HG02678 (cell line): ENCODE data around the gene LRFN2.

Experiments used
- ATAC-seq: cut with Tn5 transposase; IDR thresholded peaks from one replicate; pipeline ENCODE4 v1.9.1; 2021; ENCODE audit warnings: mild to moderate bottlenecking, moderate library complexity; ENCODE audit not compliant: unreplicated experiment

The LRFN2 gene

GRCh38 chr6:40386200-40386599 lies 201.0 kb downstream of the LRFN2 start:
- ATAC-seq, result no peak

DNA sequence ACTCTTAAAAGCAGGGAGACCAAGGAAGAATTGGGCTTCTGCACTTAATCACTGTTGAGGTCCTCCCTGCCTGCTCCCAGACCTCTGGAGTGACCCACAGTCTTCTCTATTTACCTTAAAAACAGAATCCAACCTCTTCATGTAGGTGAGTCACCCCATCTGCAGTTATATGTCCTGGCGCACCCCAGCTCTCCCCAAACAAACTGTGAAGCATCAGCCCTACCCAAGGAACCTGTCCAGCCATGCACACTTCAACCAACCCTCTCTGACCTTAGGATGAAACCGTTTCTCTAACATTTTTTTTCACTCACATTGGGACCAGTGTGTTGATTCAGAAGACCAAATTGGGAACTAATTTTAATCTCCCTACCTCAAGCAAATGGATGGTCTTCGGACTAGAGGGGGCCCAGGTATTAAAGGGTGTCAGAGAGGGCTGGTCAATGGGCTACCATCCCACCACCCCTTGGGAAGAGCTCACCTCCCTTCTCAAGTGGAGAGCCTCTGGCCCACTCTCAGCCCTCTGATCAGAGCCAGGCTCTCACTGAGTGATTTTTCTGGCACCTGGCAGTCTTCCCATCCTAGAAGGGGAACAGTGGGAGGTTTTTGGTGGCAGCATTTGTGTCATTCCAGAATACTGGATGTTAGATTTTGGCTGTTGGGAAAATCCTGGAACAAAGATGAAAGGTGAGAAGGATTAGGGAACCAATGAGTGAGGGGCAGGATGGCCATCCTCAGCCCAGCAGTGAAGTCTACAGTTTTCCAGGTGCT lies 203.6 kb downstream of the LRFN2 start:
- no peak for ATAC-seq

DNA sequence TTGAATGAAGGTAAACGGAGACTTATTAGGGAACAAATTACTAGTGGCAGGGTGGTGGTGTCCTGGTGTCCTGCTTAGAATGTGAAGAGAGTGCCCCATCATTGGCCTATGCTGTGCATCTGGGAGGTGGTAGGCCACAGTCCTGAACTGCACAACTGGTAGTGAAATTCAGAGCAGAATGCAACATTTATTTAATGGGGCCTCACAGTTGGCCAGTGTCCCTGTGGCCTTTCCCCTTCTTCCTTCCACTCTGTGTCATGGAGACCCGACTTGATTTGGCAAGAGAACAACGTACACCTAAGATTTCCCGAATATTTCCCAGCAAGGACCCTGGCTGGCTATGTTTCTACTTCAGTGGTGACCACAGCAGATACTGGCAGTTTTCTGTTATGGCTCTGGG lies 206.9 kb downstream of the LRFN2 start:
- no peak for ATAC-seq

DNA sequence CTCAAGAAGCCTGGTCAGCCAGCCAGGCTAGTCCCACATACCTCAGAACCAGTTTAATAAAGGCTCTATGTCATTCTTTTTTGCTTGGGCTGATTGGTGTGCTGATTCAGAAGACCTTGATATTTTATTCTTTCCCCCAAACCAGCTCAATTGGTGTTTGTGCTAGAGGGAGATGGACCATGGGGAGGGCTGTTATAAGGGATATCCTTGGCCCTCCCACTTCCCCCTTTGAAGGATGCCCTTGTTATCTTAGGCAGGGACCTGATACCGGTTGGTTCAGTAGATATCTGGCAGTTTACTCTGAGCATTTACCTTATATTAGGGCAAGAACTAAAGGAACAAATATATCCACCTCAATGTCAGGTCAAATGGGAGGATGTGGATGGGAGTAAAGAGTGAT lies 207.4 kb downstream of the LRFN2 start:
- ATAC-seq, result no peak

DNA sequence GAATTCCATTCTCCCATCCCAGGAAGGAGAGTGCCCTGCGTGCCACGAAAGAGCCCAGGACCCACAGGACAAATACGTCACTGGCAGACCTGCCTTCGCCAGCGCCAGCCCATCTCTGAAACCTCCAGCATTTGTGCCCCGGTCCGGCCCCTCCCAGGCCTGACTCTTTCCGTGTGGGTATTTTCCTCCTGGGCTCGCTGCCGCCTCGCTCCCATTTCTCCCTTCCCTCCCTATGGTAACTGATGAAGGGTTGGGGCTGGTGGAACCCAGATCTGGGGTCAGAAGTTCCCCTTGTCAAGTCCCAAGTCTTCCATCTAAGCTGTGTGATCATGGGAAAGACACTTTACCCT lies 208.5 kb downstream of the LRFN2 start:
- no peak for ATAC-seq

DNA sequence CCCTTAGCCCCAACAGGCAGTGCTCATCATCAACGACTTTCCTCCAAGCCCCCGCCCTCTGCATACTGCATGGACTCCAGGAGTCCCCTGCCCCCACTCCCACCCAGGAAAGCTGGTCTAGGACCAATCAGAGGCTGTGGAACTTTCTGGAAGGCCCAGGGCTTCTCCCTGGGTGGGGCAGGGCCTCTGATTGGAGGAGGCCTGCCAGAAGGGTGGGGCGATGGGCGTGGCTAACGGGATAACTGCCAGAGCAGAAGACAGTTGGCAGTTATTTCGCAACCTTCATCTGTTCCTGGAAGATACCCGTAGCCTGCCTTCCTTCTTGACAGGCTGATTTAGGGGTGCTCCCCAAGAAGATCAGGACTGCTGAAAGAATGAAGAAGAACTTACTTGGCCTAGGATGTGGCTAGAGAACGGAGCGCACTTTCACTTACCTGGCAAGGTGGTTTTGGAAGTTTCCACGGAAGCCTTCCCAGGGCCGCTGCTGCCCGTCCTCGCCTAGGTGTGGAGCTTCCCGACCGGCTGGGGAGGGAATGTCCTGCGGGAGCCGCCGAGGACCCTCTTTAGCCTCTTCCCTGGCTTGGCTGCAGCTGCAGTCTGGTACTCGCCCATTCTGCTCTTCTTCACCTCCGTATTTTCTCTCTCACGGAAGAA lies 209.0 kb downstream of the LRFN2 start:
- ATAC-seq, result no peak

DNA sequence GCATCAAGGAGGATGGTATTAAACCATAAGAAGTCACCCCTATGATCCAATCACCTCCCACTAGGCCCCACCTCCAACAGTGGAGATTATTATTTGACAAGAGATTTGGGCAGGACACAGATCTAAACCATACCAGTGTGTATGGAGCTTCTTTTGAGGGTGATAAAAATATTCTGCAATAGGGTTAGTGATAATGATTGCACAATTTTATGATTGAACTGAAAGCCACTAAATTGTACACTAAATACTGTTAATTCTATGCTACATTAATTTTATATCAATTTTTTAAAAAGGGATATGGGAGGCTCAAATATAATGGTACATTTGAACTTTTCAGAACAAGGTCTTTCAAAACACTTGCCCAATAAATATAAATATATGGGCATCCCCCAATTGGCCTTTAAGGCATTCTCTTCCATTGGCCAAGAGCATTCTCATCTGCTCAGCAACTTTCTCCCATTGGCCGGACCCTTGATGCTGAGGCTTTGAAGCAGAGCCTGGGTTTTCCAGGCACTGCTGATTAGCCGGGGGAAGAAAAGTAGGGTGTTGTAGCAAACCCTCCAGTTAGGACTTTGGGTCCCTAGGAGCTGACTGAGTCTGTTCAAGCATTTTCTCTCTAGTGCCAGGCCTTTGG lies 209.9 kb downstream of the LRFN2 start:
- ATAC-seq, result no peak

DNA sequence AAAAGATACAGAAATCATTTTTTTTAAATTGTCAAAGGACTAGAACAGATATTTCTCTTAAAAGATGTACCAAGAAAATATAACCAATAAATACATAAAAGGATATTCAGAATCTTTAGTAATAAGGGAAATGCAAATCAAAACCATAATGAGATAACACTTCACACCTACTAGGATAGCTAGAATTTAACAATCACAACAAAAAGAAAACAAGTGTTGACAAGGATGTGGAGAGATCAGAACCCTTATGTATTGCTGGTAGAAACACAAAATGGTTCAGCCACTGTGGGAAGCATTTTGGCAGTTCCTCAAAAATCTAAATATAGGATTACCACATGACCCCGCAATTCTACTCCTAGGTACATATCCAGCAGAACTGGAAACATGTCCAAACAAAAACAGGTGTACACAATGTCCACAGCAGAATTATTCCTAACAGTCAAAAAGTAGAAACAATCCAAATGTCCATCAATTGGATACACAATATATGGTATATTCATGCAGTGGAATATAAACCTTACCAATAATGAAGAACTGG lies 211.0 kb downstream of the LRFN2 start:
- ATAC-seq, result no peak

- no peak for ATAC-seq
Observed at GRCh38 chr6:40373267-40373666, 213.9 kb downstream of the LRFN2 start.

GRCh38 chr6:40371621-40372020 lies 215.5 kb downstream of the LRFN2 start:
- ATAC-seq, result no peak

GRCh38 chr6:40371095-40371494 lies 216.1 kb downstream of the LRFN2 start:
- no peak for ATAC-seq

GRCh38 chr6:40369891-40370290 lies 217.3 kb downstream of the LRFN2 start:
- no peak for ATAC-seq

GRCh38 chr6:40369042-40369441 lies 218.1 kb downstream of the LRFN2 start:
- ATAC-seq, result no peak

DNA sequence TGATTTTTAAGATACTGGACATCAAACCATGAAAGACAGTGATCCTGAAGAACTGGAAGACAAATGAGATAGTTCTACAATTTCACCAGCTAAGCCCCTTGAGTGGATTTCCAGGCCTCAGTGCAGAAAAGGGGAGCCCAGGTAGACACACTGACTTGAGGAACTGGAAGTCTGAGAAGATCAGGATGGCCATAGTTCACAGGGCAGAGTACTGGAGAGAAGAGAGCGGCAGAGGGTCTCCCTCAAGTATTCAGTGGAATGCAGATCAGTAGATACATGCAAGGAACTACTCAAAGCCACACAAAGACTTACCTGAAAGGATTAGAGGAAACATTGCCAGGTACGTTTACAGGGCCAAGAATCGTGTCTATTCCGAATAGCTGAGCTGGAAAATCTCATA lies 224.3 kb downstream of the LRFN2 start:
- ATAC-seq, result no peak

DNA sequence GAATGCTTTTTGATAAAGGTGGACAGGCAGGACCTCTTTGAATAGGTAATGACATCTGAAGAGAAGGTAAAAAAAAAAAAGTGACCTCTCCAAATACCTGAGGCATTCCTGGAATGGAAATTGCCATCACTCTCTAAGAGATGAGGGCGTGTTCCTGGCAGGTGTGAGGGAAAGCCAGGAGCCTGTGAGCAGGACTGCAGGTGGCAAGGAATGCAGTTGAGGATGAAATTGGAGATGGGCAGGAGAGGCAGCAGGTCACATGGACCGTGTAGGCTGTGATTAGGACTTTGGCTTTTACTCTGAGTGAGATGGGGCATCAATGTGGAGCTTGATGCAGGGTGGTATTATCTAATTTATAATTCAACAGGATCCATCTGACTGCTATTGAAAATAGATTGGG lies 227.4 kb downstream of the LRFN2 start:
- ATAC-seq, result no peak

GRCh38 chr6:40358473-40359460 lies 228.4 kb downstream of the LRFN2 start:
- ATAC-seq, result no peak

- ATAC-seq, result no peak
Observed at GRCh38 chr6:40356242-40356910, 230.8 kb downstream of the LRFN2 start.

GRCh38 chr6:40355532-40355931 lies 231.6 kb downstream of the LRFN2 start:
- no peak for ATAC-seq

GRCh38 chr6:40355066-40355465 lies 232.1 kb downstream of the LRFN2 start:
- ATAC-seq, result no peak

DNA sequence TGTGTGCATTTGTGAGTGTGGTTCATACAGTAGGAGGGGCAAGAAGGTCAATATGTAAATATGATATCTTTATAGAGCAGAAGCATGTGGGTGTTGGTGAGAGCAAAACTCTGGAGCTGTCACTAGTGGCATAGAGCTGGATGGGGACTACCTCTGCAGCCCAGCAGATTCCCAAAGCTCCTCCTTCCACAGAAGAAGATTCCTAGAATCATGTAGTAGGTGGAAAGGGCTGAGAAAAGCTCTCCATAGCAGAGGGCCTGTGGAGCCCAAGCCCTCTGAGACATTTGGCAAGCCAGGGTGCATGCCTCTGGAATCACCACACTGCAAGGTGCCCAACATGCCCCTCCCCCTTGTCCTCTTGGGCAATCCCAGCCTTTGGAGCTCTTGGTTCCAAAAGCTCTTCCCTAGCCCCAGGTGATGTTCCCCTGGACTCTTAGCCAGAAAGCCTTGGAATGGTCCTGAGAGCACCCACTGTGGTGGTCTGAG lies 233.2 kb downstream of the LRFN2 start:
- ATAC-seq, result no peak
